Measurements from ENCODE around the gene DGKI.
"Not testable (repeated sequence)": the region's sequence is repeated elsewhere in the genome, so short reads cannot be mapped to it uniquely, and the experiment has no call there.

DGKI gene

DNA sequence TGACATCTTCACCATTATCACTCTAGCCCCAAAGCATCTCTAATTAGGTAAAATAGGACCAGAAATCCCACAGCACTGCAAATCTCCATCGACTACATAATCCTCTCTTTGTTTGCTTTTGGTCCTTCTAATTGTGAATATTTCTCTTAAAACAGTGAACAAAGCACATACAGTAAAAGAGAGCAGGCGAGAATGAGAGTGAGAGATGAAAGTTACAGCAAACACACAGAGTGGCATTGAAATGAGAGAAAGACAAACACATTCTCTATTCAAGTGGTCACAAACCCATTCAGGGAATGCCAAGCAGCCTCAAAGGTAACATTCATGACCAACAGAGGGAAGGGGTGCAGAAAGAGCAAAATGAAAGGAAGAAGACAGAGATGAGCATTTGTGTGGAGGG is 393.4 kb downstream of the DGKI start:
- no peak for ATAC-seq

DNA sequence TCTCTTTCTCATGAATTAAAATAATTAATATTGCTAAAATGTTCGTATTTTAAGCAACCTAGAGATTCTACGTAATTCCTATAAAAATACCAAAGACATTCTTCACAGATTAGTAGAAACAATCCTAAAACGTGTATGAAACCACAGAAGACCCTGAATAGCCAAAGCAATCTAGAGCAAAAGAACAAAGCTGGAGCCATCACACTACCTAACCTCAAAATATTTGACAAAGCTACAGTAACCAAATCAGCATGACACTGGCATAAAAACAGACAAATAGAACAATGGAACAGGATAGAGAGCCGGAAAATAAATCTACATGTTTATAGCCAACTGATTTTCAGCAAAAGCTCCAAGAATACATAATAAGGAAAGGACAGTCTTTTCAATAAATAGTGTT is 397.8 kb downstream of the DGKI start:
- ATAC-seq = no peak

DNA sequence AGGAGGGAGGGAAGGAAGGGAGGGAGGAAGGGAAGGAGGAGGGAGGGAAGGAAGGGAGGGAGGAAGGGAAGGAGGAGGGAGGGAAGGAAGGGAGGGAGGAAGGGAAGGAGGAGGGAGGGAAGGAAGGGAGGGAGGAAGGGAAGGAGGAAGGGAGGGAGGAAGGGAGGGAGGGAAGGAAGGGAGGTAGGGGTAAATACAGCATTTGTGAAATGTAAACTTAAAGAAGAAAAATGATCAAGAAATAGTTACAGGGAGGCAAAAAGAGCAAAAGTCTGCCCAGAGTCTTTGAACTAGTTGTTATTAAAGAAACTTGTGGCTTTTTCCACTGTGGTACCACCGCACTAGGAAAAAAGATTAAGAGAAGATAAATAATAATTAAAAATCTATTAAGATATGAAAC is 398.2 kb downstream of the DGKI start:
- ATAC-seq = not testable (repeated sequence)

DNA sequence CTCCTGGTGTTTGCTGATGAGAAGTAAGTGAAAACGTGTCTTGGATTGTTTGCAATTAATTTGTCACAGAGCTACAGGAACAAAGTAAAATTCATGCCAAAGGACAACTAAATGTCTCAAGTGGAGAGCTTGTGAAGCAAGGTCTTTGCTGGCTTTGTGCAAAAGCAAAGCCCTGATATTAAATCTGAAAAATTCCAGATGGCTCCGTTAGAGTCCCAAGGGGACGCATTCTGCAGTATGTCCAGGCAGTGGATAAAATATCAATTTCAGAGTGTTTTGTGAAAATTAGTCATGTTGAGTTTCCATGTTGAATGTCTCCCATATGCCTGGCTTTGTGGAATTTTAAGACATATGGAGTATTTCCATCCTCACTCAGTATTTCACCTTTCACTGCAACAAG is 400.7 kb downstream of the DGKI start:
- no peak for ATAC-seq

DNA sequence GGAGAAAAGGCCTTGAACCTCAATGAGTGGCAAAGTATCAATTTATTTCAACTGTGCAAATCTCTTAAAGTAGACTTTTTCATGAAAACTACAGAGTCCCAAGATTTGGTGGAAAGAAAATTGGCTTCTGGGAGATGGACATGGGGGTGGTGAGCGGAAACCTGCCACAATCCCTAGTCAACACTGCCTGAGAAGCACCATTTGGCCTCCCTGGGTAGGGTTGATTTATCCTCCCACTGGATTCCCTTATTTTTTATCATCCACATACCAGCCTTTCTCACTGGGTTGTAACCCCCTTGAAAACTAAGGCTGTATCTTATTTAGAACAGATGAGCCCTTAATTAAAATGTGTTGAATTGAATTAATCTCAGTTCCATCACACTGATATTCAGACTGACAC is 401.5 kb downstream of the DGKI start:
- ATAC-seq = no peak

DNA sequence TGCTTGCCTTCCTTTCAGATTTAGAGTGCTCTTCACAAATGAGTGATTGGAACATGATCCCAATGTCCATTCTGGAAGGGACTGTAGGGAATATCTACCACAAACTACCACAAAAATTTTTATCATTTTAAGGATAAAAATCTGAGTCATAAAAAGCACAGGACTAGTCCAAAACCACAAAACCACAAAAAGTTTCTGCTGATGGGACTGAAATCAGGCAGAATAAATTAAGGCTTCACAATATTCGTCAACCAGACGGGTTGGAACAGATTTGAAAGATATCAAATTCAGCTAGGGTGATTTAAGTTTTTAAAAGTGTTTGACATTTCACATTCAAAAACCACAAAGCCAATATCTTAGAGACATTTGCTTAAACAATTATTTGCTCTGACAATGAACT is 403.2 kb downstream of the DGKI start:
- ATAC-seq = no peak

DNA sequence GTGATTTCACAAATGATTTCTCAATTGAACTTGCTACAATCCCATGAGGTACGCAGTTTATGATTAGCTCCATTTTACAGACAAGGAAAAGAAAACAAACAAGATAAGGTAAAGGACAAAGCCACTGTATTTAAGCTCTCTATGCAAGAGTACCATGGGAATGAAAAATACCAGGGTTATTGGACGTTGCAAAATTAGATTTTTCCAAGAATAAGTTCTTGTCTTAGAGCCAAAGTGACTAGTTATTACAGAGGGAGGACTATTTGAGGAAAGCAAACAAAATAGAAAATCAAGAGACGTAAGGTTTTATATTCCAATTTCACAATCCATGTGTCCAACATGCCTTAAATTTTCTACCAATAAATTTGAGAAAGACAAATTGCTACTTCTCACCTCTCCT is 405.3 kb downstream of the DGKI start:
- ATAC-seq = no peak

DNA sequence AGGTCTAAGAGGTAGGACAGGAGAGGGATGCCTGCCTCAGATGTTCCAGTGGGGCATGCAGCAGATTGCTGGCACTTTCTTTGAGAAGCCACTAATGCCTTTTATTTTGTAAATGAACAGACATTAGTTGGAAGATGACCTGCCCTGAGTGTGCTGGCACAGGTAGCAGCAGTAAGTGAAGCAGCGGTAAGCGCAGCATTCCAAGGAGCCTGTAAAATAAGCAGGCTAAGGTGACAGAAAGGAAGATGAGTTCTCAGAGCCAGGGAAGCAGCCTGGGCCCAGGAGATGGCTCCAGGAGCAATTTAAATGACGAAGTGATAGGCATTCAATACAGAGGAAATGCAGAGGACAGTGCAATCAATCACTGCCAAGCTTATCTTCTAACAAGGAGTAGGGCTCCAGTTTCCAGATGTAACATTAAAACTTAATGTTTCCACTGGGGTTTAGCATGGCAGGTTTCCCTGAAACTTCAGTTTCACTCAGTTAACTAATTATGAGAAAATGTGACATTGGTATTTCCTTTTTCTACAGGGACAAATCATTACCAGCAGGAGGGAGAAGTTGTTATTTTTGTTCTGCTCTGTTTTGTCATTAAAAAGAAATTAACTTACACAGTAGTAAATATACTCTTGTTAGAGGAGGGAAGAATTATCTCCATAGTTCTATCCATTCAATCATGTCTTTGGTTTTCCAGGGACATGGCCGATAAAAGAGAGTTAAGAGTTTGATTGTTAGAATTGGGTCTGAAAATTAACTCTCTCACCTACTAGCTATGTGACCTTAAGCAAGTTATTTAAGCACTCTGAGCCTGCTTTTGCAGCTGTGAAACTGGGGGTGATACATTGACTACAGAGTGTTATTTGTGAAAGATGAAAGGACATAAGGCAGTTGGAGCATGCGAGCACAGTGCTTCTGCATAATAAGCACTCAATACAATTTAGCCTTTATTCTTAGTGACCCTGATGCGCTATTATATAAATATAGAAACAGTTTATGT is 406.6 kb downstream of the DGKI start:
- no peak for ATAC-seq

DNA sequence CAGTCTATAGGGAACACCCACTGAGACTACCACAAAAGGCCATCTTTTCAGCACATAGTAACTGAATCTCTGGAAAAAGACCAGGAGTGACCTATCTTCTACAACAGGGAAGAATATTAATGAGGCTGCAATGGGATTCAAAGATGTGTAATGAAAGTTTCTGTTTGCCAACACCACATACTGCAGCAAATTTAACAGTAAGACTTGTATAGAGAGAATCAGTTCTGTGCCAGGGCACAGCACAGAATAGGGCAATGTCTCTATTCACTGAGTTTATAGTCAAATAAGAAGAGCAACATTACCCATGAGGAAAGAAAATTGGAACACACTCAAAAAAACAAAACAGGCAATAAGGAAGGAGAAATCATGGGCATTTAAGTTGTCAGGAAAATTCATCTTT is 411.8 kb downstream of the DGKI start:
- no peak for ATAC-seq

DNA sequence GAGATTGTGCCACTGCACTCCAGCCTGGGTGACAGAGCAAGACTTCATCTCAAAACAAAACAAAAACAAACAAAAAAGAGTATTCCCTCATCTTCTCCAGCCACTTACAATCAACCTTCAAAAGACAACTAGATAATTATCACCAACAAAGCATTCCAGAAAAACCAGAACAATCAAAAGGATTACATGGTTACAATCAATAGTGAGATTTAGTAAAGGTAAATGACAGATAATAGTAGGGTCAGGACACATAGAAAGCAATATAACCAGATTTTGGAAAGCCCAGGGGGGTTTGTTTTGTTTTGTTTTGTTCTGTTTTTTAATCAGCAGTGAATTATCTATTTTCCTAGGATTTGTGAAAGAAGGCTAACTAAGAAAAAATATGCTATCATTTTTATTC is 412.2 kb downstream of the DGKI start:
- ATAC-seq = no peak

DNA sequence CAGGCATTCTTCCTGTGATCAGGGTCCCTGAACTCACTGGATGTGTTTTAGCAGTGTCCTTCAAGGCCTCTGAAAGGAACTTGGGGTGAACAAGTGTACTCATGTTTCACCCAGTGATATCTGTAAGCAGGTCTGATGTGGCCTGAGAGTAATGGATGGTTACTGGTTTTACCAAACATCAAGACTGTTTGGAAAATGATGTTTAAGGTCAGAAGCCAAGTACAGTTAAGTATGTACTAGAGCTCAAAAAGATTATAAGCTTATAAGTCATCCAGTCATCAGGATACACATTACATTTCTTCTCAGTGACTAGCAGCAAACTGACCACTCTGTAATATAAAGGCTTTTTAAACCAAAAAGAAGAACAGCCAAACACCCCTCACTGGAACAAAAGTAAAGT is 423.5 kb downstream of the DGKI start:
- no peak for ATAC-seq

DNA sequence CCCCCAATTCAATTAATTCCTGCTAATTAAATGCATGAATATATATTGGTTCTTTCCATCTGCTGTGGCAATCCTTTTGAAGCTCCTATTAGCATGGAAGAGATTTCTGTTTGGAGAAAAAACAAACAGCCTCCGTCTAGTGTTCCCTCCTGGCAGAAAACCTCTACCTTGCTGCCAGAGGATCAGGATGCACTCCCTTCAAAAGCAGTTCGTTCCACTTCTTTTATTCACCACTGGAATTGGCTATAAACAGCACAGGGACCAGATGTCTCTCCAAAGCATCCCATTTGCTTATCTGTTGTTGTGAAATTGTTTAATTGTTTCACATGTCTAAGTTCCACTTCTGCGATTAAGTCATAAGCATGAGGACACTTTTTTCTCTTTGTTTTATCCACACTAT is 425.4 kb downstream of the DGKI start:
- no peak for ATAC-seq

DNA sequence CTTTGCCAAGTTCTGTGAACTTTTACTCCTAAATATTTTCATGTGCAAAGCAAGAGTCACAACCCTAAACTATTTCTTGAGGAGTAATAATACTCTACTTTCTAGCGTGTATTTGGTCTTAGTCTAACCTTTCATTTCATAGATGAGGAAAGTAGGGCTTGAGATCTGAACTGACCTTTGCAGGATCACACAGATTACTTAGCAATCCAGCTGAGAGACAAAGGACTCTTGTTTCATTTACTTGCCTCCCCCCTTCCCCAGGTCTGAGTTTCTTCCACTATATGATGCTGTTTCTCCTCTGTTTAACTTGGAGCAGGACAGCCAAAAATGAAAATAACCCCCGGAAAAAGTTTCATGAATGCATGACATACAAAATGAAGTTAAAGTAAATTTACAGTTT is 427.9 kb downstream of the DGKI start:
- ATAC-seq = no peak

DNA sequence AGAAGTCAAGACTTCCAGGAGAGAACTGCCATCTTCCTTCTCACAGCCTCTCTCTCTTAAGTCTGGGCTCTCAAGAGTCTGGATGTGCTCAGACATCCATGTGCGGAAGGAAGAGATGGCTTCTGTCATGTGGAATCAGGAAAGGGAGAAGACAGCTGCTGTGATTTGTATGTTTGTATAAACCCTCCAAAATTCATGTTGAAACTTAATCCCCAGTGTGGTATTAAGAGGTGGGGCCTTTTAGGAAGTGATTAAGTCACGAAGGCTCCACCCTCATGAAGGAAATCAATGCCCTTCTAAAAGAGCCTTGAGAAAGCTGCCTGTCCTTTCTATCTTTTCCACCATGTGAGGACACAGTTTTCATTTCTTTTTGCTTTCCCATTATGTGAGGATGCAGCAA is 429.3 kb downstream of the DGKI start:
- ATAC-seq = no peak

DNA sequence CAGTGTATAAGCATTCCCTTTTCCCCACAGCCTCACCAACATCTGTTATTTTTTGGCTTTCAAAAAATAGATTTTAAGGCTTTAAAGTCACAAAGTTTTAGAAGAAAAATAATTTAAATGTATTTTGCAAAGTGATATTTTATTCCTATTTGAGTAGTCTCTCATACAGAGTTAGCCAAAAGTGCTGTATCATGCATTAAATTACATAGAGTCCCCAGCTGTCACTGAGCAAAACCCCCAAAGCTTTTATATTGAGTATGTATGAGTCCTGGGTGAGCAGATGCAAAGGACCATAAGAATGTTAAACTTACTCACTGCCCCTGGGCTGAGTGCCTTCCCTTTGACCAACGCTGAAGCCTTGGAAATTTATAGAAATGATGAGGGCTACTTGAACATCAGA is 432.9 kb downstream of the DGKI start:
- ATAC-seq = no peak

DNA sequence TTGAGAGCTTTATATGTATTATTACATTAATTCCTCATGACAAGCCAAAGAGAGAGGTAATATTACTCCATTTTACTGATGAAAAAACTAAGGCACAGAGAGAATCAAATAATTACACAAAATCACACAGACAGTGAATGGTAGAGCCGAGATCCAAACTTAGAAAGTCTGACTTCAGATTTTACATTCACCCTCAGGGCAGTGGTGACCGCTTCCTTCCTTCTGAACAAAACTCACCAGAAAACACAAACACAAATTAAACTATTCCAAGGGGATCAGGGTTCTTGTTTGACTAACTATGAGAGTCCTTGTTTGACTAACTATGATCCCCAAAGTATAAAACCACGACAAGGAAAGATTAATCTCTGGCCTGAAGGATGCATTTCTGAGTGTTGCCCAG is 435.3 kb downstream of the DGKI start:
- no peak for ATAC-seq

DNA sequence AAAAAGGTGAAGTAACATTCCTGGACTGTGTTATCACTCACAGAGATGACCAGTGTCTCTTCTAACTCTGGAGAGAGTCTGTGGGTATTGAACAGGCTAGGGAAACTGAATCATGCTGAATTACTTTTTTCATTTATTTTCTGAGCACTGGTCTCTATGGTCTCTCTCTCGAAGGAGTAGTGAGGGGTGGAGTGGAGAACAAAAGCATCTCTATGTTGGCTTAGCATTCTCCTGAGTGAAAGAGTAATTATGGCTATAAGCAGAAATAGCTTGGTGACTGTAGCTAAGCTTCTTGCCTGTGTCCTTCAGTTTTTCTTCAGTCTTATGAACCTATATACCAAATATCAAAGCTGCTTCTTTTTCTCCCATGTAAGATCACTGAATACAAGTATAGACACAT is 438.6 kb downstream of the DGKI start:
- no peak for ATAC-seq

DNA sequence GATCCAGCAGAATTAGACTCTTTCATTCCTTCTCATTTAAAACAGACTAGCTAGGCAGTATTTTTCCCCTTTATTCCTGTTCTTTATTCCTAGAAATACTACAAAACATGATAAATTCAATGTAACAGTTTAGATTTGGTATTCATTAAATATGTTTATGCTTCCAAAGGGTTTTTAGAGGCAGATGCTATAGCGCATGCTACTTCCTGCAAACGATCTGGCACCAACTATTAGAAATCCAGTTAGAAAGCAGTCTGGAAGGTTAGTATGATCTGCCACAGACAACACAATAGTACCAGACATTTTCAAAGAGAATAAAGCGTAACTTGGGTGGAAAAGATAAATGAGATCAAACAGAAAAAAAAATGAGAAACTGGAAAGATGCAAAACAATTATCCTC is 439.7 kb downstream of the DGKI start:
- no peak for ATAC-seq

DNA sequence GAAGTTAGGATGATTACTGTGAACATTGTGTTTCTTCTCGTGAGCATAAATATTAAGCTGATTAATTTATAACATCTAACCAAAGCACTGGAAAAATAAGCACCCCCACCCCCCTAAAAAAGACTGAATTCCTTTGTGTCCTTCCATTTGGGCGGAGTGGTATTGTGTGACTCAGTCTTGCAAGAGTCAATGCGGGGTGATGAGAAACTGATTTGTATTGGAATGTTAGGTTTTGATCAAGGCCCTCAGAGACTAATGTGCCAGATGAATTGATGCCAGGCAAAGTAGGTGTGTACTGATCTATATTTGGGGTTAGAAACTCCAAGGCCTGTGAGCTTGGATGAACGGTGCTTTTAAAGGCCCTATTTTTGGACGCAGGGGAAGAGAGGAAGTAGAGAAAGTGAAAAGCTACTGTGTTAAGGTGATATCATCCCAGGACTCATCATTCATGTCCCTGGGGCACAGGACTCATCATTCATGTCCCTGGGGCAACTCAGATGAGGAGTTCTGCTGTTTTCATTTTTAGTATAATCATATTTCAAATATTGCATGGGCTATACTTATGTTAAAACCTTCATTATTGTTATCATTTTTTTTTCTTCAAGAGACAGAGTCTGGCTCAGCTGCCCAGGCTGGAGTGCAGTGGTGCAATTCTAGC is 442.0 kb downstream of the DGKI start:
- ATAC-seq = no peak

DNA sequence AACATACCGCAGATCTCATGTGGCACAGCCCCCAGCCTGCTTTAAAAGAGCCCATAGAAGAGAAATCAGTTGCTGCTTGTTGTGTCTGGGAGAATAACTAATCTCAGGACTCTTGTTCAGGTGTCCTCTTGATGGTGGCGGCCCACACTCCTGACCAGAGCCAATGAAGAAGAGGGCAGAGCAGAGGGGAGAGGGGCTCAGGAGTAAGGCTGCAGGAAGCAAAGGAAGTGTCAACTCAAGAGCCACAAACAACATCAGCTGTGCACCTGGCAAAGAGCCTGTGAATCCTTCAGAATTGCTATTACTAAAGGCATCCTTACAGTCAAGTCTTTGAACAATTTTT is 443.4 kb downstream of the DGKI start:
- no peak for ATAC-seq

DNA sequence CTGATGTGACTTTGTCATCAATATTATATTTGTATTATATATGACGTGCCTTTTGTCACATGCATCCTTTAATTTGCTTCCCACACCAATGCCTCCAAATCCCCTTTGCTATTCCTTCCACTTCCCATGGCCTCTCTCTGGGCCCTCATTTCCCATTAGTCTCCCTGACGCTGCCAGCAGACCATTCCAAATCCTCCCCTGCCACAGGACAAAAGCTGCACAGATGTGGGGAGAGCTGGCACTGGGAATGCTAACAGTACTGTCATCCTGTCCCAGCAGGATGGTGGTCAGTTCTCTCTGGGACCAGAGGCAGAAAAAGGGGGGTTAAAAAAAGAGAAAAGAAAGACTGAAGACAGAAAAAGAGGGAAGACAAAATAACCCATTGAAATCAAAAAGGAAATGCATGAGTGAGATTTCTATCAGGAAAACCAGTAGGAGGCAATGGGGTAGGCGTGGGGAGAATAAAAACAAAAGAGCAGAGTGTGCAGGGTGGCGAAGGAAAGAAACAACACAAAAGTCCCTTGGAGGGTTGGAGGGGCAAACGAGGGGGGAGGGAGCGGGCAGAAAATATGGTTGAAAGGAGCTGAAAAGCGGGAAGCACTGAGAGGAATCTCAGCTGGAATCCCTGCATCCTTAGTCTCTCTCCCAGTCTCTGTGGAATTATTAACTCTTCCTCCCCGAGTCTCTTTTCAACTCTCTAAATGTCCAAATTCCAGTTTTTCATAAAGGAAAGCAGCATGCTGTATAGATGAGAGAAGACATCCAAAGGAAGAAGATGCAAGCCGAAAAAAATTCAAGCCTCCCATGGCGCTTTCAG is 444.0 kb downstream of the DGKI start:
- ATAC-seq = no peak

DNA sequence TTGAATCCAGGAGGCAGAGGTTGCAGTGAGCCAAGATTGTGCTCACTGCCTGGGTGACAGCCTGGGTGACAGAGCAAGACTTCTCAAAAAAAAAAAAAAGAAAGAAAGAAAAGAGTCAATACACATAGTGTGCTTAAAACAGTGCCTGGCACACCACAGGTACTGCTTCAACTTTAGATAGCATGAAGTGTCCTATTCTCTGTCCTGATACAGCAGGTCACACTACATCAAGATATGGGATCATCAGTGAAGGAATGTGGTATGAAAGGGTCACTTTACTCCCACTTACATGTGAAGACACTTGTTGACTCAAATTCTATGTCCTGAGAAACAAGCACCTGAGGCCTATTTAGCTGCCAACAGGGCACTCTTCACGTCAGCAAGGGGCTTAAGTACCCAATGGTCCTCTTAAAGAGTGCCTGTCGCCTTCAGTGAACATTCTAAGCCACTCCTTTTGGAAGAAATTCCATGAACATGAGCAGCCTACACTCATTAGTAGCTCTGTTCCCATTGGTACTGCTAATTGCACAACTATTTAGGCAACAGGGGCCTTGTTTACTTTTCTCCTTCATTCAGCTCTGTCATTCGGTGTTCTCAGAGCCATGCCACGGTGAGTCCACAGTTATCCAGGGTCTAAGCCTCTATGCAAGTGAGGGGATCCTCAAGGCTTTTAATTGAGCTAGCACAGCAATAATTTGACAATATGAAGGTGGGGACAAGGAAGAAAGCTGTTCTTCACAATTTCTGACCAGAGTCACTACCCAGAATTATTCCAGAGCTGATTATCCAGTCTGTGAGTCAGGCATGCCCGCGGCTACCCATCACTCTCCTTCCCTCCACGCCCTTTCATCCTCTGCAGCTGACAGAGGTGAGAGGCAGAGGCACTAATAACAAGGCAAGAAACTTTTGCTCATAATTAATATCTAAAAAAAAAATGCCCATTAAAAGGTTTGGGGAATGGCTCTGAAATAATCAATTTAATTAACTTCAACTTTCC is 446.6 kb downstream of the DGKI start:
- no peak for ATAC-seq
